Left ventricle myocardium inferior (tissue), 1 donor: ENCODE data around the gene FAT1. TPM values are rescaled to one million over a fixed set of nuclear protein-coding genes. Genes with fewer than 3 reads are reported as not detected.

Experiments
- DNase-seq: peaks from one replicate; pipeline ENCODE4 v3.0.0-alpha.2; 2020
- H3K27ac ChIP-seq: fragments of 200-600 bp; replicated peaks from 2 replicates; pipeline ENCODE4 v1.8.0; 2021
- H3K27me3 ChIP-seq: fragments of 200-600 bp; 2 replicates; pipeline ENCODE4 v1.8.0; 2021; ENCODE audit warnings: low read depth
- H3K36me3 ChIP-seq: fragments of 200-600 bp; 2 replicates; pipeline ENCODE4 v1.8.0; 2021
- H3K4me1 ChIP-seq: fragments of 200-600 bp; 2 replicates; pipeline ENCODE4 v1.8.0; 2021
- H3K4me3 ChIP-seq: fragments of 200-600 bp; 2 replicates; pipeline ENCODE4 v1.8.0; 2021; ENCODE audit warnings: mild to moderate bottlenecking, moderate library complexity
- H3K9me3 ChIP-seq: fragments of 200-600 bp; replicated peaks from 2 replicates; pipeline ENCODE4 v1.8.0; 2021
- CTCF ChIP-seq: fragments of 200-600 bp; IDR thresholded peaks from 2 replicates; pipeline ENCODE4 v1.8.0; 2021; ENCODE audit warnings: antibody characterized with exemption, mild to moderate bottlenecking, borderline replicate concordance
- intact Hi-C: fragments of 100-400 bp; cut with micrococcal nuclease; formaldehyde crosslinking; loops from one replicate; pipeline ENCODE4 v1.11.0; 2022
- total RNA-seq: library from RNA; stranded (reverse); fragmentation: NEBNext Ultra II Directional; extraction: Animal tissue kit (Norgen Biotek cat#: 25700); gene quantifications from one replicate; pipeline ENCODE4 v1.2.1, GENCODE V29; 2021
- donor health status: DM: no; HTN: yes; CAD: no; lungs with severe emphysema.

Gene FAT1
- total RNA-seq, 1 donor from 2014 or later, result 59.1 TPM

GRCh38 chr4:186704057-186704456, 19.6 kb downstream of the FAT1 start:
- peak overlapping the region; percentile 86 for H3K27ac ChIP-seq
- no peaks in the 10 kb centered on the region for H3K27me3 ChIP-seq
- DNase-seq, result no peak
- no peak for TF ChIP-seq CTCF
- H3K4me1 ChIP-seq, result peaks cover 97% of the 10 kb centered on the region
- peaks cover 20% of the 10 kb centered on the region for H3K36me3 ChIP-seq
- no peak overlapping the region for H3K4me3 ChIP-seq
- intact Hi-C loops, result no loop called here
- no peaks in the 10 kb centered on the region for H3K9me3 ChIP-seq

- H3K9me3 ChIP-seq, result no peaks in the 10 kb centered on the region
- DNase-seq, result no peak
- TF ChIP-seq CTCF, result no peak
- peak overlapping the region; percentile 86 for H3K27ac ChIP-seq
- no peak overlapping the region for H3K4me3 ChIP-seq
- peaks cover 91% of the 10 kb centered on the region for H3K4me1 ChIP-seq
- H3K27me3 ChIP-seq, result no peaks in the 10 kb centered on the region
- intact Hi-C loops, result no loop called here
- H3K36me3 ChIP-seq, result peaks cover 15% of the 10 kb centered on the region
These were observed 20.1 kb downstream of the FAT1 start for GRCh38 chr4:186703510-186703909.

- intact Hi-C loops, result no loop called here
- no peaks in the 10 kb centered on the region for H3K27me3 ChIP-seq
- H3K4me3 ChIP-seq, result no peak overlapping the region
- TF ChIP-seq CTCF, result no peak
- no peak for DNase-seq
- peaks cover 10% of the 10 kb centered on the region for H3K36me3 ChIP-seq
- H3K27ac ChIP-seq, result peak overlapping the region; percentile 86
- peaks cover 85% of the 10 kb centered on the region for H3K4me1 ChIP-seq
- no peaks in the 10 kb centered on the region for H3K9me3 ChIP-seq
These were observed 20.7 kb downstream of the FAT1 start for GRCh38 chr4:186702940-186703339.

GRCh38 chr4:186702297-186702696, 21.4 kb downstream of the FAT1 start:
- Histone ChIP-seq H3K4me3 (peak overlapping the region; percentile 42), H3K36me3 (peaks cover 10% of the 10 kb centered on the region), H3K27ac (peak overlapping the region; percentile 86), H3K4me1 (peaks cover 79% of the 10 kb centered on the region), H3K27me3 (no peaks in the 10 kb centered on the region), H3K9me3 (no peaks in the 10 kb centered on the region)
- no peak for TF ChIP-seq CTCF
- intact Hi-C loops, result no loop called here
- no peak for DNase-seq

- intact Hi-C loops, result no loop called here
- no peaks in the 10 kb centered on the region for H3K9me3 ChIP-seq
- peaks cover 77% of the 10 kb centered on the region for H3K4me1 ChIP-seq
- peak overlapping the region; percentile 86 for H3K27ac ChIP-seq
- H3K27me3 ChIP-seq, result no peaks in the 10 kb centered on the region
- no peak for TF ChIP-seq CTCF
- no peak for DNase-seq
- H3K36me3 ChIP-seq, result peaks cover 6% of the 10 kb centered on the region
- H3K4me3 ChIP-seq, result peak overlapping the region; percentile 42
These were observed 21.9 kb downstream of the FAT1 start for GRCh38 chr4:186701788-186702187.

- H3K27me3 ChIP-seq, result no peaks in the 10 kb centered on the region
- peak overlapping the region; percentile 86 for H3K27ac ChIP-seq
- TF ChIP-seq CTCF, result no peak
- H3K9me3 ChIP-seq, result no peaks in the 10 kb centered on the region
- peak overlapping the region; percentile 42 for H3K4me3 ChIP-seq
- H3K4me1 ChIP-seq, result peaks cover 77% of the 10 kb centered on the region
- DNase-seq, result peak; percentile 38
- intact Hi-C loops, result no loop called here
- H3K36me3 ChIP-seq, result peaks cover under 1% of the 10 kb centered on the region
These were observed 22.4 kb downstream of the FAT1 start for GRCh38 chr4:186701273-186701672.
